GM18520 (cell line): ENCODE measurements around the gene GAPDHS.

Source experiments
- ATAC-seq: cut with Tn5 transposase; IDR thresholded peaks from one replicate; pipeline ENCODE4 v1.9.1; 2021; ENCODE audit not compliant: unreplicated experiment

GAPDHS gene

DNA sequence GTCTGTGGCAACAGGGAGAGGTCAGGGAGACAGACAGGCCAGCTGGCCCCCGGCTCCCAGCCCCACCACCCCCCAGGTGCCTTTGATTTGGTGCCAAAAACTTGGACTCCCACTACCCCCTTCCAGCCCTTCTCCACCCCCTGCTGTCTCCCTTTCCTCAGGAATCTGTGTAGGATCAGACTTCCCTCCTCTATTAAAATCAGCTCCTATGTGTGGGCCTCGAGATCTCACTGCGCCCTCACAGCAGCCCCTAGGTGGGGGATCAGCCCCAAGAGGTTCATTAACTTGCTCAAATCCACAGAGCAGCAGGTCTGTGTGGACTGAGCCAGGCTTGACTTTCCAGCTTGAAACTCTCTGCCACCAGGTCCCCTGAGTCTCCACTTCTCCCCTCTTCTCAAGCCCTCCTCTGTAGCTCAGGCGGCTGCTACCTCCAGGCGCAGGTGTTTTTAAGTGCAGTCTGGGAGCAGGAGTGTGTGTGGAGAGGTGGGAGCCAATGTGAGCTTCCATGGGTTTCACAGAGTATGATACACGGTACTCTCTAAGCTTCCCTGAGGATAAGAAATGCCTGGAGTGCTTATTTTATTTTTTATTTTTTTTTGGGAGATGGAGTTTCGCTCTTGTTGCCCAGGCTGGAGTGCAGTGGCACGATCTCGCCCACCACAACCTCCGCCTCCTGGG lies 1.7 kb downstream of the GAPDHS start:
- ATAC-seq = no peak

DNA sequence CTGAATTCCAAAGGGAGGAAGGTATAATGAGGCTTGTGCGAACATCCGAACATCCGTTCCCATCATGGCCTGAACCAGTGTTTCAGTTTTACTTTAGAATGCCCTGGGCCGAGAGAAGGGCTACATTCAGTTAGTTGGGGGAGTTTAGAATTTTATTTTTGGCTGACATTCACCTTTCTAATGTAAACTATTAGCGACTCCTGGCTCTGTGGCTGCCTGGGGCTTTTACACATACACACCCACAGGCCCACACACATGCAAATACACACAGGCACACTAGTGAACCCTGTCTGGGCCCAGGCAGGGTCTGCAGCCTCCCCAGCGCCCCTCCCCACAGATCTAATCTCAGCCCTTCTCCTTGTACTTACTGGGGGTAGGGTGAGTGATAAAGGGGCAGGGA lies 6.1 kb downstream of the GAPDHS start:
- ATAC-seq = no peak

- no peak for ATAC-seq
These were observed 6.6 kb downstream of the GAPDHS start for GRCh38 chr19:35539850-35540249.

DNA sequence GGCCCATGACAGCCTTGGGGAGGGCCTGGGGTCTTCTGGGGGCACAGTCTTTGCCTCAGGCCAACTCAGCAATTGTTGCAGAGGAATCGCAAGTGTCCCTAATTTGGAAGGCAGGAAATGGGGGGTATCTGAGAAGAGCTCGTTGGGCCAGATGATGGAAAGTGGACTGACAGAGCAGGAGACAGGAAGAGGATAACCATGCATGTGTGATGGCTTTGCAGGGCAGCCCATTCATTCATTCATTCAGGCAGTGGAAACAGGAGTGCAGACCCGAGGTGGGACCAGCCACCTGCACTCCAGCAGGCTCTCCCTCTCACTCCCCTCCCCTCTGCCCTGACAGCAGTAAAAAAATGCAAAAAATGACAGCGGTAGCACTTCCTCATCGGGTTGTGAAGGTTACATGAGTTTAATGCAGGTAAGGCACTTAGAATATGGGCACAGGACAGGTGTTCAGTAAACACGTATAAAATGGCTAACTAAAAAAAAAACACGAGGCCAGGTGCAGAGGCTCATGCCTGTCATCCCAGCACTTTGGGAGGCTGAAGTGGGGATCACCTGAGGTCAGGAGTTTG lies 7.2 kb downstream of the GAPDHS start:
- no peak for ATAC-seq

GRCh38 chr19:35542209-35542608 lies 9.0 kb downstream of the GAPDHS start:
- no peak for ATAC-seq

DNA sequence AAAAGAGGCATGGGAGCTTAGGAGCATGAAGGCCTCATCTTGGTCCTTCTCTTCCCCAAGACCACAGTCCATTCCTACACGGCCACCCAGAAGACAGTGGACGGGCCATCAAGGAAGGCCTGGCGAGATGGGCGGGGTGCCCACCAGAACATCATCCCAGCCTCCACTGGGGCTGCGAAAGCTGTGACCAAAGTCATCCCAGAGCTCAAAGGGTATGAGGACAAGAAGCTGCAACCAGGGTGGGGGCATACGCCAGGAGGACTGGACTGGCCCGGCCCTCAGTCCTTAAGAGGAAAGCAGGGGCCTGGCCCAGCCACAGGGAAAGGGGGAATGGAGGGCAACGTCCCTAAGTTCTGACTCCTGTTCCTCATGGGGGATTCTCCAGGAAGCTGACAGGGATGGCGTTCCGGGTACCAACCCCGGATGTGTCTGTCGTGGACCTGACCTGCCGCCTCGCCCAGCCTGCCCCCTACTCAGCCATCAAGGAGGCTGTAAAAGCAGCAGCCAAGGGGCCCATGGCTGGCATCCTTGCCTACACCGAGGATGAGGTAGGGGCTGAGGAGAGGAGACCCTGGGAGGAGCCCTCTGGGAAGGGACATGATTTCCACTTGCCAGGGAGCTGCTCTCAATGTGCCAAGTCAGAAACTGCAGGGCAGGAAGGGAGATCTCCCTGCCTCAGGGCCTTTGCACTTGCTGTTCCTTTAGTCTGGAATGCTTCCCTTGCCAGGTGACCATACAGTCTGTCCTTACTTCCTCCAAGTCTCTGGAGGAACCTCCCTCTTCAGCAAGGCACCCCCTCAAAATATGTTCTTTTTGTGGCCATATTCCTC lies 10.2 kb downstream of the GAPDHS start:
- ATAC-seq = no peak

DNA sequence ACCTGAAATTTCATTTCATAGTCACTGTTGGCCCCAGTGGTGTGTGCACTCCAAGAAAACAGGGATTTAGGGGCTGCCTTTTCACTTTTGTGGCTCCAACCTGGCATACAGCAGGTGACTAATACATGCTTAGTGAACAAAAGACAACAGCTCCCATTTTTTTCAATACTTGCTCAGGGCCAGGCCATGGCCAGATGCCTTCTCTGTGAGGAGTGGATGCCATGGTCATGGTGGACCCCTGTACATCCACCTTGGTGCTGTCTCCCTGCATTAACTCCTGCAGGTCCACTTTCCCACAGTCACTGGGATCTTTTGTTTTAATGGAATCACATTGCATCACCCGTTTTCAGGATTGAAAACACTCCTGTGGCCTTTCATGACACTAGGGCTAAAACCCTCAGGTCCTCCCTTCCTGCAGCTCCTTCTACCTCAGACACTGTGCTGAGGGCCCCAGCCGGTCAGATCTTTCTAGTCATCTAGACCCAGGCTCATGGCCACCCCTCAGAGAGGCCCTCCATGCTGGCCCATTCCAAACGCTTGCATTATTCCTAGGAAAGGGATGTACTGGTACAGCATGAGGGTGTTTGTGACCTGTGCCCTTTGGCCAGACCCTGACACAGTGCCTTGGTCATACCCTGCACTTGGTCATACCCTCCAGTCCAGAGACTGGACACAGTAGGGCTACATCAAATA lies 11.0 kb downstream of the GAPDHS start:
- no peak for ATAC-seq

GRCh38 chr19:35545001-35545854 lies 12.0 kb downstream of the GAPDHS start, which contains the start of gene TMEM147:
TMEM147 (plus strand) TSS chr19:35545626; CDS start chr19:35545740, 114 bp downstream.
- ATAC-seq = peak; percentile 76

DNA sequence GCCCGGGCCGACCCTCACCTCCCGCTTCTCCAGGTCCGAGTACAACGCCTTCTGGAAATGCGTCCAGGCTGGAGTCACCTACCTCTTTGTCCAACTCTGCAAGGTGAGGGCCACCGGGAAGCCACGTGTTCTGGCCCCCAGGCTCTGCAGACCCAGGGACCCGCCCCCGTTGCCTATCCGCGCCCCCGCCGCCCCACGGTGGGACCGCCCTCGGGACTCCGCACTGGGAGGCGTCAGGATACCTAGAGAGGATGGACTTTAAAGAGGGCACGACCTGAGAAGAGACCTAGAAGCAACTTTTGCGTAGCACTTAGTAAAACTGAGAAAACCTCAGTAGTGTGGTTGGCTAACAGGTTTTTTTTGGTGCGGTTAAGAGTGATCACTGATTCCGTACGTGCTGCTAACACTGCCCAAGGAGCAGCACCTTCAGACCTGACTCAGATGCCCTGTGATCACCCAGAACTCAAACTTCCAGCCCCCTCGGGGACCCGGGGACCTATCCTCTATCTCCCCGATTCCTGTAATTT lies 12.7 kb downstream of the GAPDHS start:
- peak; percentile 37 for ATAC-seq

DNA sequence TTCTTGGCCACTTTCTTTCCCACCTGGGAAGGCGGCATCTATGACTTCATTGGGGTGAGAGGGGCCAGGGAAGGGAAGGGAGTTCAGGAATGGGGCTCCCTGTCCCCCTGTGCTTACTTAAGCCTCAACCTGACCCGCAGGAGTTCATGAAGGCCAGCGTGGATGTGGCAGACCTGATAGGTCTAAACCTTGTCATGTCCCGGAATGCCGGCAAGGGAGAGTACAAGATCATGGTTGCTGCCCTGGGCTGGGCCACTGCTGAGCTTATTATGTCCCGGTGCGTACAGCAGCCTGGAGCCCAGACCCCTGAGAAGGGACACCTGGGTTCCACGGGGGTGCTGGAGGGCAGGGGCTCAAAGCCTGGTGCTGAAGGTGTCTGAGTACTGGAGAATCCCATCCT lies 13.3 kb downstream of the GAPDHS start:
- no peak for ATAC-seq

GRCh38 chr19:35549174-35549788 lies 16.0 kb downstream of the GAPDHS start:
- no peak for ATAC-seq

DNA sequence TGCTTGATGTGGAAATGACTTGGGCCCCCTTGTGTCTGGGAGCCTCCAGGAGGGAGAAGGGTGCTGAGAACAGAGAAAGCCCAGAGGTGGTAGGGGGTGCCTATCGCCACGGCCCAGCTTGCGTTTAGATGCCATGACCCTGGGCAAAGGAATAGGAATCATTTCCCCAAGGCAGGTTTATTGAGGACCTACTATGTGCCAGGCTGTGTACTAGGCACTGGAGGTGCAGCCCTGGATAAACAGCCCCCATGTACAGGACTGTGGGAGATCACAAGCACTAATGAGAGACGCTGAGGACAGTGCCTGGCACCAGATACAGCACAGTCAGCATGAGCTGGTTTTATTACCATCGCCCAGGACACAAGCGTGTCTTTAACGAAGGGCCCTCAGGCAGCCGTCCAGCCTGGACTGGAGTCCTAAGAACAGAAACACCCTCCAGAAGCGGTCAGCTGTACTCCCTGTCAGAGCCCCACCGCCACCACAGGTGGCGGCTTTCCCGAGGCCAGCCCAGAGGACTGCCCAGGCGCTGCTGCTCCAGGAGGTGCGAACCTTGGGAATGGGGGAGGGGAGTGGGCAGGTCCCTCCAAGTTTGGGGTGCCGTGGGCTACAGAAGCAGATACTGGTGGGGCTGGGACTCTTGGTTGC lies 16.7 kb downstream of the GAPDHS start:
- no peak for ATAC-seq

DNA sequence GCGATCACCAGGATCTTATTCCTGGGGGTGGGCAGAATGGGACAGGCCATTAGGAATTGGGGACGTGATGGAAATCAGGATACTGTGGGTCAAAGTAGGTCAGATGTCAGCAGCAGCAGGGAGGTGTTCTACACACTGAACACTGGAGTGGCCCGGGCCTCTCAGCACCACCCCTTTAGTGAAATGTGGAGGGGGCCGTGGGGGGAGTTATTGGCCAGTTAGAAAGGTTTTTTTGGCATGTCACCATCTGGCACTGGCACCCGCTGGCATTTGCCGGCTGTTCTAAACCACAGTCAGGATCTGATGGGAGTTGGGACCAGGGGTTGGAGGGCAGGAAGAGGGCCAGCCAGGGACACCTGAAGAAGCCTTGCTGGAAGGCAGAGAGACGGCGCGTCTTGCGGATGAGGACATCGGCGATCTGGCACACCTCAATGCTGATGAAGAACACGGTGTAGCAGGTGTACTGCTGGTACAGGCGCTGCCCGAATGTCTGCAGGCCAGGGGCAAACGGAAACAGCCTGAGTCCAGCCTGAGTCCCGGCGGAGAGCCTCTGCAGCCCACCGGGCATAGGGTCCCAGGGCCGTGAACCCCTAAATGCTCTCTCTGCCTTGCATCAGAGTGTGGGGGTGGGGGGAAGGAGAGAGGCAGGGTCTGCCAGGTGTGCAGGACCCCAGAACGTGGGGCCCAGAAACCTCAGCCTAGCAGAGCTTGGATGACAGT lies 18.0 kb downstream of the GAPDHS start:
- no peak for ATAC-seq

GRCh38 chr19:35552534-35553384 lies 19.5 kb downstream of the GAPDHS start:
- no peak for ATAC-seq

- ATAC-seq = no peak
These were observed 20.2 kb downstream of the GAPDHS start for GRCh38 chr19:35553385-35554000.

DNA sequence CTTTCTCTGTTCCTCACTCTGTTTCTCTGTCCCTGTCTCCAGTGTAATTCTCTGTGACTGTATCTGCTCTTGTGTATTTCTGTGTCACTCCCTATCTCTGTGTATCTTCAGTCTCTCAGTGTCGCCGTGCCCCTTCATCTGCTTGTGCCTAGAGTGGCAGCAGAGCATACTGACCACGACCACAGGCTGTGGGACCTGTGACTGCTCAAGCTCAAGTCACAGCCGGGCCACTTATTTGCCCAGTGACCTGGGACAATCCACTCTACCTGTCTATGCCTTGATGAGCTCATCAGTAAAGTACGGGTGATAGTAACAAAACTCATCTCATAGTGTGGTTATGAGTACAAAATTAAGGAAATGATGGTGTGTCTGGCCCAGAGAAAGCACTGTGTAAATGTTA lies 20.8 kb downstream of the GAPDHS start:
- ATAC-seq = no peak

GRCh38 chr19:35555301-35556005 lies 22.2 kb downstream of the GAPDHS start:
- ATAC-seq = no peak
